Measurements from ENCODE around the gene ACTR3. TPM values are rescaled to one million over a fixed set of nuclear protein-coding genes. Genes with fewer than 3 reads are reported as not detected.
A peak's percentile ranks its signal among the peaks of the same experiment; 100 is the strongest.

Gene ACTR3
- total RNA-seq, 1 donor from 2014 or later = 495 TPM

DNA sequence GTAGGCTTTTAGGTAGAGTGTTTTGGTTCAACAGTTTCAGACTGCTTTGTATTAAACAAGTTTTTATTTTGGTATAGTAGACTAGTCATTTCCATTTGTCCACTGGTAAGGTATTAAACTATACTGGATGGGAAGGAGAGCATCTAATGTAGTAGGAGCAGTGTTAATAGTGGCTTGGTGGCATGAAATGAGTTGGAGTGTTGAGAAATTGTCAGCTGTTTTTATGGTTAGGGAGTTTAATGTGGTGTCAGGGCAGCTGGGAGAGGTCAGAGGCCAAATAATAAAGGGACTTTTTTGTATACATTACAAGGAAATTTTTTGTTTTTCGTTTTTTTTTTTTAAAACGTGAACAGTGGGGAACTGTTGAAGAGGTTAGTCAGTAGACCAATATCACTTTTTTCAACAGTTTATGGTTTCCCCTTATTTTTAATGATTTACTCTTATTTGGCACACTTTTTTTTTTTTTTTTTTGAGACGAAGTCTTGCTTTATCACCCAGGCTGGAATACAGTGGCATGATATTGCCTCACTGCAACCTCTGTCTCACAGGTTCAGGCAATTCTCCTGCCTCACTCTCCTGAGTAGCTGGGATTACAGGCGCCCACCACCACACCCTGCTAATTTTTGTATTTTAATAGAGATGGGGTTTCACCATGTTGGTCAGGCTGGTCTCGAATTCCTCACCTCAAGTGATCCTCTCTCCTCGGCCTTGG is 21.2 kb downstream of the ACTR3 start:
- peaks cover 18% of the 10 kb centered on the region for H3K36me3 ChIP-seq (ENCODE audit: insufficient read depth, low read length)
- Mint-ChIP-seq H3K4me3 (ENCODE audit: unreplicated experiment) (no peak overlapping the region), H3K27me3 (ENCODE audit: low read depth, unreplicated experiment) (no peaks in the 10 kb centered on the region), H3K9me3 (ENCODE audit: unreplicated experiment) (no peaks in the 10 kb centered on the region), H3K36me3 (ENCODE audit: low read depth, unreplicated experiment) (peaks cover 4% of the 10 kb centered on the region), H3K4me1 (ENCODE audit: low read depth, unreplicated experiment) (peaks cover 22% of the 10 kb centered on the region), H3K27ac (ENCODE audit: unreplicated experiment) (peak overlapping the region; percentile 1)
- no peak for DNase-seq (ENCODE audit: low read depth)
- no peak overlapping the region for H2AFZ ChIP-seq (ENCODE audit: low read depth, low read length)
- no peak for TF ChIP-seq EZH2 (IDR thresholded peaks at IDR 0.05; ENCODE audit: insufficient read depth, low read length)
- TF ChIP-seq, protein P1, sequence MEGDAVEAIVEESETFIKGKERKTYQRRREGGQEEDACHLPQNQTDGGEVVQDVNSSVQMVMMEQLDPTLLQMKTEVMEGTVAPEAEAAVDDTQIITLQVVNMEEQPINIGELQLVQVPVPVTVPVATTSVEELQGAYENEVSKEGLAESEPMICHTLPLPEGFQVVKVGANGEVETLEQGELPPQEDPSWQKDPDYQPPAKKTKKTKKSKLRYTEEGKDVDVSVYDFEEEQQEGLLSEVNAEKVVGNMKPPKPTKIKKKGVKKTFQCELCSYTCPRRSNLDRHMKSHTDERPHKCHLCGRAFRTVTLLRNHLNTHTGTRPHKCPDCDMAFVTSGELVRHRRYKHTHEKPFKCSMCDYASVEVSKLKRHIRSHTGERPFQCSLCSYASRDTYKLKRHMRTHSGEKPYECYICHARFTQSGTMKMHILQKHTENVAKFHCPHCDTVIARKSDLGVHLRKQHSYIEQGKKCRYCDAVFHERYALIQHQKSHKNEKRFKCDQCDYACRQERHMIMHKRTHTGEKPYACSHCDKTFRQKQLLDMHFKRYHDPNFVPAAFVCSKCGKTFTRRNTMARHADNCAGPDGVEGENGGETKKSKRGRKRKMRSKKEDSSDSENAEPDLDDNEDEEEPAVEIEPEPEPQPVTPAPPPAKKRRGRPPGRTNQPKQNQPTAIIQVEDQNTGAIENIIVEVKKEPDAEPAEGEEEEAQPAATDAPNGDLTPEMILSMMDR (IDR thresholded peaks at IDR 0.05; ENCODE audit: insufficient read depth, low read depth, low read length) = no peak
- no peaks in the 10 kb centered on the region for H3K27me3 ChIP-seq (ENCODE audit: insufficient read depth, low read length)
- H3K9me3 ChIP-seq (ENCODE audit: insufficient read depth, low read depth, low read length) = no peaks in the 10 kb centered on the region
- H3K4me2 ChIP-seq (ENCODE audit: low read length) = no peak overlapping the region
- peaks cover 98% of the 10 kb centered on the region for H4K20me1 ChIP-seq (ENCODE audit: insufficient read depth, low read length)
- FAIRE-seq = no peak
- no peak overlapping the region for H3K9ac ChIP-seq (ENCODE audit: low read length)
- H3K79me2 ChIP-seq (ENCODE audit: insufficient read depth, low read length) = peaks cover 100% of the 10 kb centered on the region
- no peak overlapping the region for H3K27ac ChIP-seq (ENCODE audit: low read depth, low read length)
- H3K4me1 ChIP-seq (ENCODE audit: insufficient read depth, low read length) = no peaks in the 10 kb centered on the region
- H3K4me3 ChIP-seq (ENCODE audit: insufficient read depth, low read depth, low read length) = no peak overlapping the region

DNA sequence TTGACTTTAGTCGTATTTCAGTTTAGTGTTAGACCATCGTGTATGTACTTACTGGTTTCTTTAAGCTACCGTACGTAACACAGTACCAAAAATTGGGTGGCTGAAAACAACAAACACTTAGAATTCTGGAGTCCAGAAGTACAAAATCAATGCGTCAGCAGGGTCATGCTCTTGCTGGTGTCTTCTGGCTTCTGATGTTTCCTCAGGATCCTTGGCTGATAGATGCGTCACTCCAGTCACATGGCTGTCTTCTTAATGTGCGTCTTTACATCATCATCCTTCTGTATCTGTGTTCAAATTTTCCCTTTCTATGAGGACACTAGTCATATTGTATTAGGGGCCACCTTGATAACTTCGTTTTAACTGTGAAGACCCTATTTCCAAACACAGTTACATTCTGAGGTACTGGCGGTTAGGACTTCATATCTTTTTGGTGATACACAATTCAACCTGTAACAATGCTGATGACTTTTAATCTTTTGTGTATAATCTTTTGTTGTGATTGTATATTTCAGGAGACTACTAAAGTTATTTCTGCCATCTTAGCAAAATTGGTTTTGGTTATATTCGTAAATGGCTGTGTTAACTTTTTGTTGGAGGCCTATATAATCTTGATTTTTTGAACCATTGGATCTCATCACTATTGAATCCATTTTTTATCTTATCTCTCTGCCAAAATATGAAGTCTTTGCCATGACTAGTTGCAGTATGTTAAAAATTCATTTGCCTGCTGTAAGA is 25.4 kb downstream of the ACTR3 start:
- Histone ChIP-seq H3K9me3 (ENCODE audit: insufficient read depth, low read depth, low read length) (no peaks in the 10 kb centered on the region), H3K9ac (ENCODE audit: low read length) (no peak overlapping the region), H4K20me1 (ENCODE audit: insufficient read depth, low read length) (peaks cover 96% of the 10 kb centered on the region), H3K79me2 (ENCODE audit: insufficient read depth, low read length) (peaks cover 100% of the 10 kb centered on the region), H3K4me2 (ENCODE audit: low read length) (no peak overlapping the region), H3K4me3 (ENCODE audit: insufficient read depth, low read depth, low read length) (no peak overlapping the region), H3K27ac (ENCODE audit: low read depth, low read length) (no peak overlapping the region), H2AFZ (ENCODE audit: low read depth, low read length) (no peak overlapping the region), H3K36me3 (ENCODE audit: insufficient read depth, low read length) (peaks cover 41% of the 10 kb centered on the region), H3K27me3 (ENCODE audit: insufficient read depth, low read length) (no peaks in the 10 kb centered on the region), H3K4me1 (ENCODE audit: insufficient read depth, low read length) (no peaks in the 10 kb centered on the region)
- FAIRE-seq (peak; percentile 13), DNase-seq (ENCODE audit: low read depth) (no peak)
- Mint-ChIP-seq H3K9me3 (ENCODE audit: unreplicated experiment) (no peaks in the 10 kb centered on the region), H3K27ac (ENCODE audit: unreplicated experiment) (no peak overlapping the region), H3K4me1 (ENCODE audit: low read depth, unreplicated experiment) (peaks cover 17% of the 10 kb centered on the region), H3K36me3 (ENCODE audit: low read depth, unreplicated experiment) (peaks cover 11% of the 10 kb centered on the region), H3K27me3 (ENCODE audit: low read depth, unreplicated experiment) (no peaks in the 10 kb centered on the region), H3K4me3 (ENCODE audit: unreplicated experiment) (no peak overlapping the region)
- TF ChIP-seq EZH2 (IDR thresholded peaks at IDR 0.05; ENCODE audit: insufficient read depth, low read length) = no peak
- TF ChIP-seq, protein P1 (IDR thresholded peaks at IDR 0.05; ENCODE audit: insufficient read depth, low read depth, low read length) = no peak
